ENCODE data around the gene IQSEC3.

Gene IQSEC3

GRCh38 chr12:163406-163986, 96.9 kb downstream of the IQSEC3 start:
- no peak for DNase-seq (ENCODE audit: low read depth)

GRCh38 chr12:164207-164606, 97.6 kb downstream of the IQSEC3 start:
- no peak for DNase-seq (ENCODE audit: low read depth)

- DNase-seq (ENCODE audit: low read depth), result no peak
Measured at GRCh38 chr12:165862-166368, 99.3 kb downstream of the IQSEC3 start.

GRCh38 chr12:166425-167075, 100.0 kb downstream of the IQSEC3 start:
- no peak for DNase-seq (ENCODE audit: low read depth)

GRCh38 chr12:167959-168600, 101.5 kb downstream of the IQSEC3 start:
- DNase-seq (ENCODE audit: low read depth), result no peak

- DNase-seq (ENCODE audit: low read depth), result no peak
Measured at GRCh38 chr12:168763-169525, 102.4 kb downstream of the IQSEC3 start.

- DNase-seq (ENCODE audit: low read depth), result no peak
Measured at GRCh38 chr12:169528-170370, 103.2 kb downstream of the IQSEC3 start.

- DNase-seq (ENCODE audit: low read depth), result no peak
Measured at GRCh38 chr12:170371-171225, 104.0 kb downstream of the IQSEC3 start.

- no peak for DNase-seq (ENCODE audit: low read depth)
Measured at GRCh38 chr12:171276-171675, 104.7 kb downstream of the IQSEC3 start.

GRCh38 chr12:171743-172676, 105.4 kb downstream of the IQSEC3 start:
- DNase-seq (ENCODE audit: low read depth), result no peak

GRCh38 chr12:172732-173161, 106.2 kb downstream of the IQSEC3 start:
- no peak for DNase-seq (ENCODE audit: low read depth)

GRCh38 chr12:174124-174523, 107.6 kb downstream of the IQSEC3 start:
- DNase-seq (ENCODE audit: low read depth), result no peak

GRCh38 chr12:174596-174995, 108.0 kb downstream of the IQSEC3 start:
- DNase-seq (ENCODE audit: low read depth), result no peak

GRCh38 chr12:175250-175649, 108.7 kb downstream of the IQSEC3 start:
- DNase-seq (ENCODE audit: low read depth), result no peak

- DNase-seq (ENCODE audit: low read depth), result no peak
Measured at GRCh38 chr12:175759-176158, 109.2 kb downstream of the IQSEC3 start.

- DNase-seq (ENCODE audit: low read depth), result no peak
Measured at GRCh38 chr12:176321-177181, 110.0 kb downstream of the IQSEC3 start.

GRCh38 chr12:177336-177979, 110.9 kb downstream of the IQSEC3 start:
- no peak for DNase-seq (ENCODE audit: low read depth)

Measured in activated gamma-delta T cell treated with anti-CD3 and anti-CD28 coated beads, Interleukin-2, amount 50 U/mL, for 16 hours (primary cell).